HepG2 (cell line): ENCODE measurements around the gene FAM83C. TPM values are rescaled to one million over a fixed set of nuclear protein-coding genes. Genes with fewer than 3 reads are reported as not detected.
A peak's percentile ranks its signal among the peaks of the same experiment; 100 is the strongest.

Source experiments
- ATAC-seq: fragments of 200-7000 bp; cut with Tn5 transposase; 3 replicates; pipeline ENCODE4 v1.9.1; 2020; ENCODE audit warnings: mild to moderate bottlenecking, moderate library complexity
- BruUV-seq: library from RNA; stranded (reverse); fragments of 400-500 nt; replicated peaks from 2 replicates; lab custom pipeline; 2021; lab: Mats Ljungman, UMichigan
- CTCF ChIA-PET: fragments of 300-600 bp; formaldehyde crosslinking; extraction: SDS; loops from one replicate; lab custom pipeline; 2021; ENCODE audit warnings: low total read pairs, inconsistent platforms, low intra/inter-chr PET ratio; lab: Yijun Ruan, JAX
- POLR2A ChIA-PET: fragments of 350-600 bp; sonication (Branson Sonifier 250); formaldehyde crosslinking; loops from one replicate; lab custom pipeline; 2020; ENCODE audit warnings: antibody characterized with exemption, inconsistent platforms; lab: Yijun Ruan, JAX
- DNase-seq: peaks from one replicate; pipeline ENCODE4 v3.0.0-alpha.2; 2015; ENCODE audit warnings: low spot score
- FAIRE-seq: peaks from 3 replicates; lab custom pipeline; 2011; peaks lifted over from hg19 to GRCh38; lab: Jason Lieb, UNC
- H2AFZ ChIP-seq: one replicate; pipeline ENCODE4 v1.6.1; 2011; ENCODE audit warnings: low read length, inconsistent platforms
- H3K27ac ChIP-seq: fragments of 300-600 bp; 3 replicates; pipeline ENCODE4 v1.8.0; 2011; ENCODE audit warnings: mixed run types, mild to moderate bottlenecking, mixed read lengths, low read length, inconsistent platforms; ENCODE audit not compliant: insufficient read depth; ENCODE audit errors: extremely low read length
- H3K27me3 ChIP-seq, 2 experiments: fragments of 200-600 bp in 1 of 2; 2 replicates in 1 of 2; 3 replicates in 1 of 2; pipeline versions ENCODE4 v1.6.0 to v1.8.0; 2011; ENCODE audit warnings: low read length in 2 of 2, mild to moderate bottlenecking in 2 of 2, moderate library complexity in 2 of 2, inconsistent platforms in 1 of 2; ENCODE audit not compliant: insufficient read depth in 2 of 2, control insufficient read depth in 1 of 2
- H3K36me3 ChIP-seq, 2 experiments: fragments of 200-600 bp in 1 of 2; replicated peaks in 1 of 2; 2 replicates in 1 of 2; 3 replicates in 1 of 2; pipeline versions ENCODE4 v1.5.1 to v1.8.0; 2011; ENCODE audit warnings: low read length in 2 of 2, inconsistent platforms in 1 of 2; ENCODE audit not compliant: insufficient read depth in 2 of 2, control insufficient read depth in 1 of 2
- H3K4me1 ChIP-seq: 2 replicates; pipeline ENCODE4 v1.5.1; 2012; ENCODE audit warnings: low read length, inconsistent platforms; ENCODE audit not compliant: insufficient read depth
- H3K4me2 ChIP-seq: 2 replicates; pipeline ENCODE4 v1.6.0; 2011; ENCODE audit warnings: low read depth, low read length, inconsistent platforms
- H3K4me3 ChIP-seq, 3 experiments: fragments of 200-600 bp in 1 of 3; sonication (generic), shearing (Covaris generic) in 1 of 3; replicated peaks in 1 of 3; 2 replicates each; pipeline ENCODE4 v1.5.1; 2011 to 2016; ENCODE audit warnings: low read length in 3 of 3, inconsistent platforms in 2 of 3, low read depth in 2 of 3, mild to moderate bottlenecking in 2 of 3, control low read depth in 1 of 3, mixed read lengths in 1 of 3; ENCODE audit not compliant: insufficient read depth in 1 of 3
- H3K79me2 ChIP-seq: one replicate; pipeline ENCODE4 v1.6.1; 2011; ENCODE audit warnings: low read length, inconsistent platforms; ENCODE audit not compliant: insufficient read depth
- H3K9ac ChIP-seq: 2 replicates; pipeline ENCODE4 v1.6.0; 2011; ENCODE audit warnings: mild to moderate bottlenecking, low read depth, low read length, inconsistent platforms; ENCODE audit not compliant: insufficient read depth
- H3K9me3 ChIP-seq: 2 replicates; pipeline ENCODE4 v1.5.1; 2012; ENCODE audit warnings: mild to moderate bottlenecking, low read length
- H4K20me1 ChIP-seq: 2 replicates; pipeline ENCODE4 v1.6.0; 2011; ENCODE audit warnings: inconsistent platforms, mild to moderate bottlenecking, low read length, moderate library complexity; ENCODE audit not compliant: insufficient read depth
- AGO2 ChIP-seq: fragments of 200-400 bp; formaldehyde crosslinking; optimal IDR thresholded peaks from 2 replicates; pipeline ENCODE3; 2017; ENCODE audit warnings: mild to moderate bottlenecking, low read depth, low read length, moderate library complexity
- ATF7 ChIP-seq, 2 experiments: fragments of 450-650 bp in 1 of 2; sonication (generic) in 1 of 2; formaldehyde crosslinking in 1 of 2; IDR thresholded peaks; 2 replicates each; pipeline versions ENCODE4 v1.4.0 to v1.6.1; 2016 to 2020; ENCODE audit warnings: antibody characterized with exemption in 1 of 2, mild to moderate bottlenecking in 1 of 2, missing genetic modification reagents in 1 of 2
- CREB1 ChIP-seq, 2 experiments: fragments of 450-650 bp in 1 of 2; IDR thresholded peaks; 2 replicates each; pipeline ENCODE4 v1.6.1; 2016 to 2017; ENCODE audit warnings: control low read depth in 1 of 2, mild to moderate bottlenecking in 1 of 2, missing compliant biosample characterization in 1 of 2, missing genetic modification characterization in 1 of 2
- EEA1 ChIP-seq: sonication (generic); formaldehyde crosslinking; IDR thresholded peaks from 2 replicates; pipeline ENCODE4 v1.5.1; 2020; ENCODE audit warnings: mild to moderate bottlenecking, missing genetic modification reagents, borderline replicate concordance
- EP300 ChIP-seq, 3 experiments: sonication (generic) in 1 of 3; formaldehyde crosslinking in 1 of 3; IDR thresholded peaks; 2 replicates each; pipeline versions ENCODE4 v1.5.1 to v1.6.1; 2011 to 2020; ENCODE audit warnings: low read depth in 2 of 3, low read length in 2 of 3, borderline replicate concordance in 1 of 3, improper control_type of control experiment in 1 of 3, mild to moderate bottlenecking in 1 of 3, missing genetic modification reagents in 1 of 3, moderate library complexity in 1 of 3
- HMGA1 ChIP-seq: sonication (generic); formaldehyde crosslinking; conservative IDR thresholded peaks from 2 replicates; pipeline ENCODE4 v1.4.0; 2020; ENCODE audit warnings: missing genetic modification reagents
- MEIS2 ChIP-seq: sonication (generic); formaldehyde crosslinking; IDR thresholded peaks from 2 replicates; pipeline ENCODE4 v1.9.0; 2021; ENCODE audit warnings: mild to moderate bottlenecking, missing genetic modification reagents
- MXD3 ChIP-seq: IDR thresholded peaks from 2 replicates; pipeline ENCODE4 v1.6.1; 2016; ENCODE audit warnings: mild to moderate bottlenecking, missing biosample characterization, missing genetic modification reagents
- MZF1 ChIP-seq: sonication (generic); formaldehyde crosslinking; IDR thresholded peaks from 2 replicates; pipeline ENCODE4 v1.8.1; 2023; ENCODE audit warnings: mild to moderate bottlenecking, missing genetic modification reagents, borderline replicate concordance
- NFKBIZ ChIP-seq: IDR thresholded peaks from 2 replicates; pipeline ENCODE4 v1.6.1; 2018; ENCODE audit warnings: missing genetic modification reagents, missing compliant biosample characterization
- NFRKB ChIP-seq: fragments of 450-650 bp; IDR thresholded peaks from 2 replicates; pipeline ENCODE4 v1.6.1; 2017
- POLR2AphosphoS5 ChIP-seq: IDR thresholded peaks from 2 replicates; pipeline ENCODE4 v1.6.1; 2012; ENCODE audit warnings: low read depth, low read length
- RBFOX2 ChIP-seq: fragments of 200-400 bp; formaldehyde crosslinking; IDR thresholded peaks from 2 replicates; pipeline ENCODE4 v1.6.1; 2017; ENCODE audit warnings: low read depth, mild to moderate bottlenecking, low read length
- SAP130 ChIP-seq: IDR thresholded peaks from 2 replicates; pipeline ENCODE4 v1.6.1; 2016; ENCODE audit warnings: low read depth
- SRF ChIP-seq: IDR thresholded peaks from 2 replicates; pipeline ENCODE4 v1.6.1; 2011; ENCODE audit warnings: mild to moderate bottlenecking, low read depth, low read length, moderate library complexity
- SUZ12 ChIP-seq: fragments of 150-350 bp; IDR thresholded peaks from 2 replicates; pipeline ENCODE4 v1.6.1; 2014; ENCODE audit warnings: low read depth, low read length
- ZFP37 ChIP-seq: sonication (generic); formaldehyde crosslinking; IDR thresholded peaks from 2 replicates; pipeline ENCODE4 v1.4.0; 2020; ENCODE audit warnings: missing genetic modification reagents, borderline replicate concordance
- ZNF607 ChIP-seq: sonication (generic); formaldehyde crosslinking; IDR thresholded peaks from 2 replicates; pipeline ENCODE4 v1.5.1; 2020; ENCODE audit warnings: missing genetic modification reagents, mild to moderate bottlenecking, borderline replicate concordance
- ZNF782 ChIP-seq: sonication (generic); formaldehyde crosslinking; IDR thresholded peaks from 2 replicates; pipeline ENCODE4 v1.4.0; 2020; ENCODE audit warnings: missing genetic modification reagents, mild to moderate bottlenecking, borderline replicate concordance
- ZSCAN12 ChIP-seq: sonication (generic); formaldehyde crosslinking; IDR thresholded peaks from 2 replicates; pipeline ENCODE4 v1.9.0; 2021; ENCODE audit warnings: mild to moderate bottlenecking, missing genetic modification reagents
- ZXDC ChIP-seq: sonication (generic); formaldehyde crosslinking; IDR thresholded peaks from 2 replicates; pipeline ENCODE4 v1.5.0; 2020; ENCODE audit warnings: mild to moderate bottlenecking, missing genetic modification reagents
- WGBS: methylation state at CpG from one replicate; pipeline ENCODE4 v1.1.6; 2017; ENCODE audit warnings: low lambda C conversion rate; 5-methylcytosine and 5-hydroxymethylcytosine counted together
- in situ Hi-C: cut with HindIII; loops from 2 replicates; pipeline ENCODE4 v1.10.0; 2017; ENCODE audit warnings: low pct_unique_long_range_greater_than_20kb; ENCODE audit not compliant: extremely low pct_ligation_motif_present
- intact Hi-C: fragments of 100-400 bp; cut with micrococcal nuclease; formaldehyde crosslinking; loops from one replicate; pipeline ENCODE4 v1.10.0; 2022; ENCODE audit not compliant: unreplicated experiment
- polyA plus RNA-seq, 8 experiments: library from polyadenylated mRNA; depleted of rRNA in 3 of 8; stranded (reverse) in 7 of 8; unstranded in 1 of 8; fragments of >200 nt; fragmentation: Illumina TruSeq in 4 of 8; extraction: Trizol in 4 of 8; gene quantifications; 2 replicates each; pipeline versions ENCODE4 v1.2.1 to v1.2.3, GENCODE V29; 2011 to 2016; ENCODE audit warnings: low read depth in 4 of 8, missing spikeins in 1 of 8, mixed read lengths in 1 of 8; ENCODE audit not compliant: insufficient read depth in 1 of 8
- total RNA-seq, 5 experiments: library from RNA; depleted of rRNA; stranded (reverse); fragments of >200 nt; fragmentation: Illumina TruSeq; extraction: Trizol; gene quantifications; 2 replicates each; pipeline ENCODE4 v1.2.3, GENCODE V29; 2016; ENCODE audit warnings: low read depth in 1 of 5

The FAM83C gene
- total and polyA plus RNA-seq, 2 of the 13 experiments (the other 11 are each of a cell fraction or from before 2014, with no cell fraction given) = 0.04 TPM; not detected in 1

- no peak overlapping the region for H2AFZ ChIP-seq
- no peak for FAIRE-seq
- H3K79me2 ChIP-seq = peaks cover 38% of the 10 kb centered on the region
- ChIA-PET CTCF (no interaction called here), POLR2A (interaction anchor here (0.8 to 2.1 kb wide), 8 partner anchors 9 to 188 kb away, joined by 3 to 10 read pairs (median 4); partner anchors contain the start of gene FAM83C)
- peaks cover 30 to 54% of the 10 kb centered on the region in 2 experiments for H3K36me3 ChIP-seq
- no peak overlapping the region for H3K4me3 ChIP-seq
- no peak overlapping the region for H3K4me2 ChIP-seq
- H3K9ac ChIP-seq = no peak overlapping the region
- H3K9me3 ChIP-seq = no peaks in the 10 kb centered on the region
- intact Hi-C loops (no loop called here), in situ Hi-C loops (no loop called here)
- no peaks in the 10 kb centered on the region; a peak in 1 of 5 replicates for H3K27me3 ChIP-seq
- no peak for ATAC-seq
- no TSS peak for BruUV-seq
- H3K4me1 ChIP-seq = peaks cover 42% of the 10 kb centered on the region
- peaks cover 33% of the 10 kb centered on the region for H4K20me1 ChIP-seq
- 95% methylated on average over 7 of the region's 7 CpGs for WGBS
- no peak overlapping the region for H3K27ac ChIP-seq
- DNase-seq = no peak
- TF ChIP-seq ATF7 (IDR thresholded peaks at IDR 0.05) (no peak), ATF7 (CRISPR knock-in tag; IDR thresholded peaks at IDR 0.05) (no peak), NFRKB (no peak), RBFOX2 (peak; percentile 54; the same call in 1 of the 2 replicates), CREB1 (IDR thresholded peaks at IDR 0.05) (no peak), CREB1 (CRISPR knock-in tag; IDR thresholded peaks at IDR 0.05) (no peak), MXD3 (CRISPR knock-in tag) (no peak), MZF1 (CRISPR knock-in tag) (0 out of 2 replicates have a peak, but pooled peaks have one; percentile 52), EP300 (IDR thresholded peaks at IDR 0.05; ENCODE audit: low read depth in 2 of 2, low read length in 2 of 2) (no peak), EP300 (CRISPR knock-in tag; IDR thresholded peaks at IDR 0.05; ENCODE audit: borderline replicate concordance) (no peak), SRF (no peak), NFKBIZ (CRISPR knock-in tag) (no peak), AGO2 (peak; percentile 17), ZNF607 (no peak), HMGA1 (CRISPR knock-in tag) (no peak), SAP130 (CRISPR knock-in tag) (no peak), ZNF782 (CRISPR knock-in tag) (peak; percentile 57; the same call in 1 of the 2 replicates), MEIS2 (no peak), SUZ12 (no peak), ZSCAN12 (CRISPR knock-in tag) (no peak), EEA1 (CRISPR knock-in tag) (no peak), ZXDC (0 out of 2 replicates have a peak, but pooled peaks have one; percentile 31), ZFP37 (CRISPR knock-in tag) (no peak), POLR2AphosphoS5 (0 out of 2 replicates have a peak, but pooled peaks have one; percentile 53)
Measured at GRCh38 chr20:35279533-35280174, 12.6 kb downstream of the FAM83C start.
